ENCODE results near the gene KIFBP. TPM values are rescaled to one million over a fixed set of nuclear protein-coding genes. Genes with fewer than 3 reads are reported as not detected.
"Not testable (repeated sequence)": the region's sequence is repeated elsewhere in the genome, so short reads cannot be mapped to it uniquely, and the experiment has no call there.

KIFBP gene, protein sequence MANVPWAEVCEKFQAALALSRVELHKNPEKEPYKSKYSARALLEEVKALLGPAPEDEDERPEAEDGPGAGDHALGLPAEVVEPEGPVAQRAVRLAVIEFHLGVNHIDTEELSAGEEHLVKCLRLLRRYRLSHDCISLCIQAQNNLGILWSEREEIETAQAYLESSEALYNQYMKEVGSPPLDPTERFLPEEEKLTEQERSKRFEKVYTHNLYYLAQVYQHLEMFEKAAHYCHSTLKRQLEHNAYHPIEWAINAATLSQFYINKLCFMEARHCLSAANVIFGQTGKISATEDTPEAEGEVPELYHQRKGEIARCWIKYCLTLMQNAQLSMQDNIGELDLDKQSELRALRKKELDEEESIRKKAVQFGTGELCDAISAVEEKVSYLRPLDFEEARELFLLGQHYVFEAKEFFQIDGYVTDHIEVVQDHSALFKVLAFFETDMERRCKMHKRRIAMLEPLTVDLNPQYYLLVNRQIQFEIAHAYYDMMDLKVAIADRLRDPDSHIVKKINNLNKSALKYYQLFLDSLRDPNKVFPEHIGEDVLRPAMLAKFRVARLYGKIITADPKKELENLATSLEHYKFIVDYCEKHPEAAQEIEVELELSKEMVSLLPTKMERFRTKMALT
- polyA plus RNA-seq (2012; ENCODE audit: low read depth, missing spikeins) = 9.4 TPM

DNA sequence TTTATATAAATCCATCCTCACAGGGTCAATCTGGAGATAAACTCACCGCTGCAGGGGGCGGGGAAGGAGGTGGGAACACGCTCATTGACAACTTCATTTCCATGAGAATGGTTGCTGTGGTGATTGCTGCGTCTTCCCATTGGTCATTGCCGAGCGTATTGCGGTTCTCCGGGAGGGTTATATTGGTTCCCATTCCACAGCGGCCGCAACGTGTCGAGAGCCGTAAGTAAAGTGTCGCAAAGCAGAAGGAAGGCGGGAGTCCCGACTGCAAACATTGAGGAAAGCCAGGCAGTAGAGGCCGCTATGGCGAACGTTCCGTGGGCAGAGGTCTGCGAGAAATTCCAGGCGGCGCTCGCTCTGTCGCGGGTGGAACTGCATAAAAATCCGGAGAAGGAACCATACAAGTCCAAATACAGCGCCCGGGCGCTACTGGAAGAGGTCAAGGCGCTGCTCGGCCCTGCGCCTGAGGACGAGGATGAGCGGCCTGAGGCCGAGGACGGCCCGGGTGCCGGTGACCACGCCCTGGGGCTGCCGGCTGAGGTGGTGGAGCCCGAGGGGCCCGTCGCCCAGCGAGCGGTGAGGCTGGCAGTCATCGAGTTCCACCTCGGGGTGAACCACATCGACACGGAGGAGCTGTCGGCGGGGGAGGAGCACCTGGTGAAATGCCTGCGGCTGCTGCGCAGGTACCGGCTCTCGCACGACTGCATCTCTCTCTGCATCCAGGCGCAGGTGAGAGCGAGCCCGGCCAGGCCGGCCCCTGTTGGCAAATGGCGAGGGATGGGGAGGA is at the start of gene KIFBP:
TSS of gene KIFBP (plus strand) at position 274 of the 787 bp plus-strand sequence. CDS start at position 304, 30 bp downstream.
- peak; percentile 96 for FAIRE-seq
- TF ChIP-seq POU2F2 (IDR thresholded peaks at IDR 0.05; ENCODE audit: low read depth, low read length) = 0 out of 2 replicates have a peak, but pooled peaks have one; percentile 24
- TF ChIP-seq POLR2AphosphoS5 (IDR thresholded peaks at IDR 0.05; ENCODE audit: low read depth, low read length) = peak; percentile 72; the same call in 1 of the 2 replicates
- no peak for TF ChIP-seq SPI1 (IDR thresholded peaks at IDR 0.05; ENCODE audit: low read depth, low read length)
- TF ChIP-seq TAF1 (IDR thresholded peaks at IDR 0.05; ENCODE audit: low read depth, low read length) = peak; percentile 79; the same call in 1 of the 2 replicates
- peak; percentile 61; the same call in 1 of the 2 replicates for TF ChIP-seq POLR2A (IDR thresholded peaks at IDR 0.05; ENCODE audit: low read depth, low read length)
- TF ChIP-seq PAX5 (IDR thresholded peaks at IDR 0.05; ENCODE audit: insufficient read depth, low read length, severe bottlenecking) = no peak
- peak; percentile 80 for DNase-seq (ENCODE audit: insufficient read length, low spot score)

DNA sequence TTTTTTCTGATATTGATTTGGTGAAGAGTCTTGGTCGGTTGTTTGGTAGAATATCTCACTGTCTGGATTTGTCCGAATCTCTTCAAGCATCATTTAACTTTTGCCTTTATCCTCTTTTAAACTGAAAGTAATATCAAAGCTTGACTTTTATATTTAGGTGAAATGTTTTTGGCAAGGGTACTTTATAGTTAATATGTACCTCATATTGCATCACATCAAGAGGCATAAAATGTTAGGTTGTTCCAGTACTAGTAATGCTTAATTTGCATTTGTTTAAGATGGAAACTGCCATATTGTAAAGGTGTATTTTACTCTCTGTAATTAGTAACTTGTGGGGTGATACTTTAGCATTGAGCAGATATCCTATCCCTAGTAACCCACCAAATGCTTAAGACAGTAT is 49.7 kb upstream of the KIFBP start:
- no peak for FAIRE-seq
- DNase-seq (ENCODE audit: insufficient read length, low spot score) = no peak
- TF ChIP-seq TAF1 (IDR thresholded peaks at IDR 0.05; ENCODE audit: low read depth, low read length) (no peak), POLR2AphosphoS5 (IDR thresholded peaks at IDR 0.05; ENCODE audit: low read depth, low read length) (no peak), POLR2A (IDR thresholded peaks at IDR 0.05; ENCODE audit: low read depth, low read length) (no peak), POU2F2 (IDR thresholded peaks at IDR 0.05; ENCODE audit: low read depth, low read length) (no peak), PAX5 (IDR thresholded peaks at IDR 0.05; ENCODE audit: insufficient read depth, low read length, severe bottlenecking) (no peak), SPI1 (IDR thresholded peaks at IDR 0.05; ENCODE audit: low read depth, low read length) (no peak)

GRCh38 chr10:68940917-68941316 is 47.7 kb upstream of the KIFBP start:
- FAIRE-seq = not testable (repeated sequence)

GRCh38 chr10:68950598-68950997 is 38.0 kb upstream of the KIFBP start:
- TF ChIP-seq TAF1 (IDR thresholded peaks at IDR 0.05; ENCODE audit: low read depth, low read length) (no peak), PAX5 (IDR thresholded peaks at IDR 0.05; ENCODE audit: insufficient read depth, low read length, severe bottlenecking) (no peak), SPI1 (IDR thresholded peaks at IDR 0.05; ENCODE audit: low read depth, low read length) (no peak), POLR2A (IDR thresholded peaks at IDR 0.05; ENCODE audit: low read depth, low read length) (no peak), POU2F2 (IDR thresholded peaks at IDR 0.05; ENCODE audit: low read depth, low read length) (no peak), POLR2AphosphoS5 (IDR thresholded peaks at IDR 0.05; ENCODE audit: low read depth, low read length) (no peak)
- no peak for FAIRE-seq
- no peak for DNase-seq (ENCODE audit: insufficient read length, low spot score)

More at GRCh38 chr10:68940917-68941316, 47.7 kb upstream of the KIFBP start:
- not testable (repeated sequence) for DNase-seq (ENCODE audit: insufficient read length, low spot score)

- TF ChIP-seq POU2F2 (IDR thresholded peaks at IDR 0.05; ENCODE audit: low read depth, low read length) = no peak
- no peak for TF ChIP-seq POLR2AphosphoS5 (IDR thresholded peaks at IDR 0.05; ENCODE audit: low read depth, low read length)
- no peak for DNase-seq (ENCODE audit: insufficient read length, low spot score)
- no peak for FAIRE-seq
These were observed 33.7 kb upstream of the KIFBP start for GRCh38 chr10:68954904-68955303.

DNA sequence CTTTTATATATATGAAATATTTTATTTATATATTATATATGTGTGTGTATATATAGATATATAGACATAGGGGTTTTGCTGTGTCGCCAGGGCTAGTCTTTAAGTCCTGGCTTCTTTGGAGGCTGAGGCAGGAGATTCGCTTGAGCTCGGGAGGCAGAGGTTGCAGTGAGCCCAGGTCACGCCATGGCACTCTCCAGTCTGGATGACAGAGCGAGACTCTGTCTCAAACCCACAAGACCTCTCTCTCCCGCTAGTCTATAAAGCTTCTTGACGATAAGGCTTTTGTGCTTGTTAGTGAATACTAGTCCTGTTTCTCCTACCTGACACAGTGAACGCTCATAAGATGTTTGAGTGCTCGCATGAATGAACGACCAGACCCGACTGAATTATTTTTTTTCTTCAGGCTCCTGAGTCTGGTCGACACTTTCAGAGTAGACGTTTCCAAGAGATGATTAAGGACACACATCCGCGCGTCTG is 33.2 kb upstream of the KIFBP start:
- TF ChIP-seq POLR2AphosphoS5 (IDR thresholded peaks at IDR 0.05; ENCODE audit: low read depth, low read length) (no peak), PAX5 (IDR thresholded peaks at IDR 0.05; ENCODE audit: insufficient read depth, low read length, severe bottlenecking) (no peak), TAF1 (IDR thresholded peaks at IDR 0.05; ENCODE audit: low read depth, low read length) (no peak)
- DNase-seq (ENCODE audit: insufficient read length, low spot score) (peak; percentile 12), FAIRE-seq (no peak)

GRCh38 chr10:68955832-68956532 is 32.6 kb upstream of the KIFBP start, which contains the start of gene DDX21:
Gene DDX21, plus strand, starts transcription at chr10:68956170. Its CDS starts 56 bp downstream, at chr10:68956226.
- DNase-seq (ENCODE audit: insufficient read length, low spot score) (peak; percentile 83), FAIRE-seq (peak; percentile 81)
- TF ChIP-seq POU2F2 (IDR thresholded peaks at IDR 0.05; ENCODE audit: low read depth, low read length) (no peak), TAF1 (IDR thresholded peaks at IDR 0.05; ENCODE audit: low read depth, low read length) (peak; percentile 81), POLR2A (IDR thresholded peaks at IDR 0.05; ENCODE audit: low read depth, low read length) (peak; percentile 84), SPI1 (IDR thresholded peaks at IDR 0.05; ENCODE audit: low read depth, low read length) (peak; percentile 75), POLR2AphosphoS5 (IDR thresholded peaks at IDR 0.05; ENCODE audit: low read depth, low read length) (peak; percentile 88), PAX5 (IDR thresholded peaks at IDR 0.05; ENCODE audit: insufficient read depth, low read length, severe bottlenecking) (no peak)

DNA sequence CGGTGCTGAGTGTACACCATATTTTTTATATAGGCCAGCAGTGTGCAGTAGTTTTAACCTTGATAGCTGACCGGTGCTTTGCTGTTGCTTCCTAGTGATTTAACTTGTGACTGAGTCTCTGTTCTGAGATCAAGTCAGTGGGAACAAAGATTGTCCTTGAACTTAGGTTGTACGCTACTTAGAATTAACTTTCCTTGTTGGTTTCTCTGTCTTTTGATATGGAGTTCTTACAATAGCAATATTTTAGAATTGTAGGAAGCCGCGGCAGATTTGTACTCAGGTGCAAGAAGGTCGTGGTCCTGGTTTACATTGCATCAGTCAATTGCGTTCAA is 31.4 kb upstream of the KIFBP start:
- TF ChIP-seq TAF1 (IDR thresholded peaks at IDR 0.05; ENCODE audit: low read depth, low read length) = no peak
- TF ChIP-seq POU2F2 (IDR thresholded peaks at IDR 0.05; ENCODE audit: low read depth, low read length) = no peak
- TF ChIP-seq SPI1 (IDR thresholded peaks at IDR 0.05; ENCODE audit: low read depth, low read length) = no peak
- no peak for TF ChIP-seq POLR2A (IDR thresholded peaks at IDR 0.05; ENCODE audit: low read depth, low read length)
- no peak for TF ChIP-seq PAX5 (IDR thresholded peaks at IDR 0.05; ENCODE audit: insufficient read depth, low read length, severe bottlenecking)
- TF ChIP-seq POLR2AphosphoS5 (IDR thresholded peaks at IDR 0.05; ENCODE audit: low read depth, low read length) = no peak
- DNase-seq (ENCODE audit: insufficient read length, low spot score) = no peak
- FAIRE-seq = no peak

- DNase-seq (ENCODE audit: insufficient read length, low spot score) (no peak), FAIRE-seq (no peak)
- TF ChIP-seq POU2F2 (IDR thresholded peaks at IDR 0.05; ENCODE audit: low read depth, low read length) (no peak), TAF1 (IDR thresholded peaks at IDR 0.05; ENCODE audit: low read depth, low read length) (no peak), PAX5 (IDR thresholded peaks at IDR 0.05; ENCODE audit: insufficient read depth, low read length, severe bottlenecking) (no peak), POLR2A (IDR thresholded peaks at IDR 0.05; ENCODE audit: low read depth, low read length) (no peak), POLR2AphosphoS5 (IDR thresholded peaks at IDR 0.05; ENCODE audit: low read depth, low read length) (no peak), SPI1 (IDR thresholded peaks at IDR 0.05; ENCODE audit: low read depth, low read length) (no peak)
These were observed 30.9 kb upstream of the KIFBP start for GRCh38 chr10:68957654-68958053.
